NCI-H345 treated with DMSO at 0.1 percent for 48 hours (cell line): Measurements from ENCODE around the gene CYBA.

Experiments used
- DNase-seq: peaks from one replicate; lab custom pipeline; 2025; ENCODE audit not compliant: unreplicated experiment; lab: John Stamatoyannopoulos, UW

CYBA gene

GRCh38 chr16:88647178-88648070, 3.4 kb downstream of the CYBA start:
- DNase-seq = no peak

- DNase-seq = no peak
These were observed 4.4 kb downstream of the CYBA start for GRCh38 chr16:88646345-88647034.

GRCh38 chr16:88645941-88646340, 4.9 kb downstream of the CYBA start:
- DNase-seq = no peak

GRCh38 chr16:88645455-88645854, 5.4 kb downstream of the CYBA start:
- no peak for DNase-seq

GRCh38 chr16:88643644-88643932, 7.3 kb downstream of the CYBA start:
- DNase-seq = no peak

- DNase-seq = no peak
These were observed 7.8 kb downstream of the CYBA start for GRCh38 chr16:88642881-88643643.

GRCh38 chr16:88640498-88641247, 10.2 kb downstream of the CYBA start:
- no peak for DNase-seq

GRCh38 chr16:88640039-88640495, 10.8 kb downstream of the CYBA start:
- DNase-seq = no peak

GRCh38 chr16:88639231-88640038, 11.4 kb downstream of the CYBA start:
- DNase-seq = no peak

GRCh38 chr16:88638323-88639230, 12.3 kb downstream of the CYBA start, which contains the start of gene IL17C:
Gene IL17C (plus strand): TSS chr16:88638572. CDS start chr16:88638642, 70 bp downstream.
- DNase-seq = peak; percentile 27

GRCh38 chr16:88636488-88637265, 14.2 kb downstream of the CYBA start:
- no peak for DNase-seq

- peak; percentile 65 for DNase-seq
These were observed 15.1 kb downstream of the CYBA start for GRCh38 chr16:88635671-88636319.

GRCh38 chr16:88634994-88635670, 15.7 kb downstream of the CYBA start:
- no peak for DNase-seq

- DNase-seq = no peak
These were observed 16.5 kb downstream of the CYBA start for GRCh38 chr16:88634141-88634993.

- no peak for DNase-seq
These were observed 17.1 kb downstream of the CYBA start for GRCh38 chr16:88633684-88634140.

- DNase-seq = no peak
These were observed 18.3 kb downstream of the CYBA start for GRCh38 chr16:88632587-88632930.
